Measurements from ENCODE around the gene BOK.
"Not testable (repeated sequence)": the region's sequence is repeated elsewhere in the genome, so short reads cannot be mapped to it uniquely, and the experiment has no call there.

The BOK gene

GRCh38 chr2:241566468-241566867, 7.9 kb downstream of the BOK start:
- Histone ChIP-seq H3K36me3 (ENCODE audit: control insufficient read depth, insufficient read depth, low read length) (no peaks in the 10 kb centered on the region), H3K27me3 (replicated peaks; ENCODE audit: control insufficient read depth, insufficient read depth, low read length) (no peaks in the 10 kb centered on the region), H3K4me3 (replicated peaks; ENCODE audit: low read depth, low read length) (no peak overlapping the region)
- no peak for DNase-seq (ENCODE audit: extremely low read depth, insufficient read length)
- TF ChIP-seq CTCF (IDR thresholded peaks at IDR 0.05; ENCODE audit: insufficient read depth, low read length, poor library complexity, severe bottlenecking), result no peak

- H3K27me3 ChIP-seq (replicated peaks; ENCODE audit: control insufficient read depth, insufficient read depth, low read length); H3K4me3 ChIP-seq (replicated peaks; ENCODE audit: low read depth, low read length); DNase-seq (ENCODE audit: extremely low read depth, insufficient read length); H3K36me3 ChIP-seq (ENCODE audit: control insufficient read depth, insufficient read depth, low read length): not testable (repeated sequence)
Measured at GRCh38 chr2:241567266-241567665, 8.7 kb downstream of the BOK start.

GRCh38 chr2:241567776-241568175, 9.2 kb downstream of the BOK start:
- Histone ChIP-seq H3K4me3 (replicated peaks; ENCODE audit: low read depth, low read length) (no peak overlapping the region), H3K27me3 (replicated peaks; ENCODE audit: control insufficient read depth, insufficient read depth, low read length) (no peaks in the 10 kb centered on the region), H3K36me3 (ENCODE audit: control insufficient read depth, insufficient read depth, low read length) (no peaks in the 10 kb centered on the region)
- no peak for DNase-seq (ENCODE audit: extremely low read depth, insufficient read length)
- no peak for TF ChIP-seq CTCF (IDR thresholded peaks at IDR 0.05; ENCODE audit: insufficient read depth, low read length, poor library complexity, severe bottlenecking)

GRCh38 chr2:241568726-241569125, 10.2 kb downstream of the BOK start:
- H3K27me3 ChIP-seq (replicated peaks; ENCODE audit: control insufficient read depth, insufficient read depth, low read length), result no peaks in the 10 kb centered on the region
- H3K4me3 ChIP-seq (replicated peaks; ENCODE audit: low read depth, low read length), result no peak overlapping the region
- TF ChIP-seq CTCF (IDR thresholded peaks at IDR 0.05; ENCODE audit: insufficient read depth, low read length, poor library complexity, severe bottlenecking), result no peak
- no peaks in the 10 kb centered on the region; the same call in 1 of the 2 replicates for H3K36me3 ChIP-seq (ENCODE audit: control insufficient read depth, insufficient read depth, low read length)
- no peak for DNase-seq (ENCODE audit: extremely low read depth, insufficient read length)

GRCh38 chr2:241569831-241570281, 11.3 kb downstream of the BOK start:
- no peak overlapping the region for H3K4me3 ChIP-seq (replicated peaks; ENCODE audit: low read depth, low read length)
- no peak for DNase-seq (ENCODE audit: extremely low read depth, insufficient read length)

GRCh38 chr2:241570961-241571581, 12.5 kb downstream of the BOK start:
- no peak for TF ChIP-seq CTCF (IDR thresholded peaks at IDR 0.05; ENCODE audit: insufficient read depth, low read length, poor library complexity, severe bottlenecking)
- no peaks in the 10 kb centered on the region; the same call in 1 of the 2 replicates for H3K36me3 ChIP-seq (ENCODE audit: control insufficient read depth, insufficient read depth, low read length)
- DNase-seq (ENCODE audit: extremely low read depth, insufficient read length), result no peak
- no peak overlapping the region for H3K4me3 ChIP-seq (replicated peaks; ENCODE audit: low read depth, low read length)
- no peaks in the 10 kb centered on the region for H3K27me3 ChIP-seq (replicated peaks; ENCODE audit: control insufficient read depth, insufficient read depth, low read length)

More at GRCh38 chr2:241569831-241570281, 11.3 kb downstream of the BOK start:
- Histone ChIP-seq H3K36me3 (ENCODE audit: control insufficient read depth, insufficient read depth, low read length) (no peaks in the 10 kb centered on the region; the same call in 1 of the 2 replicates), H3K27me3 (replicated peaks; ENCODE audit: control insufficient read depth, insufficient read depth, low read length) (no peaks in the 10 kb centered on the region)
- no peak for TF ChIP-seq CTCF (IDR thresholded peaks at IDR 0.05; ENCODE audit: insufficient read depth, low read length, poor library complexity, severe bottlenecking)
